ENCODE results near the gene ITGB4.

Gene ITGB4

GRCh38 chr17:75785016-75785890 lies 64.0 kb downstream of the ITGB4 start:
- DNase-seq (ENCODE audit: low read depth in 3 of 3), result peak; percentile 78 to 86 (median 81)

- no peak for DNase-seq (ENCODE audit: low read depth in 3 of 3)
These were observed 70.0 kb downstream of the ITGB4 start for GRCh38 chr17:75791254-75791653.

GRCh38 chr17:75793460-75793859 lies 72.2 kb downstream of the ITGB4 start:
- no peak for DNase-seq (ENCODE audit: low read depth in 3 of 3)

- no peak for DNase-seq (ENCODE audit: low read depth in 3 of 3)
These were observed 74.8 kb downstream of the ITGB4 start for GRCh38 chr17:75795820-75796607.

GRCh38 chr17:75799402-75799801 lies 78.1 kb downstream of the ITGB4 start:
- DNase-seq (ENCODE audit: low read depth in 3 of 3), result no peak

GRCh38 chr17:75803883-75804282 lies 82.6 kb downstream of the ITGB4 start:
- DNase-seq (ENCODE audit: low read depth in 3 of 3), result no peak

- DNase-seq (ENCODE audit: low read depth in 3 of 3), result no peak
These were observed 85.7 kb downstream of the ITGB4 start for GRCh38 chr17:75806822-75807500.

Data from stimulated activated CD4-positive, alpha-beta T cell treated with anti-CD3 and anti-CD28 coated beads, TNF-alpha, amount 100 ng/mL, for 24 hours (primary cell).